Stimulated activated CD4-positive, alpha-beta T cell treated with anti-CD3 and anti-CD28 coated beads, Interleukin-1b, Interleukin-23, amount 100 ng/mL, for 24 hours (primary cell): ENCODE measurements around the gene HOPX.
"Not testable (repeated sequence)": the region's sequence is repeated elsewhere in the genome, so short reads cannot be mapped to it uniquely, and the experiment has no call there.

Experiments used
- DNase-seq, 4 experiments: peaks; one replicate each; pipeline ENCODE4 v3.0.0-alpha.2; 2020; ENCODE audit warnings: low read depth in 4 of 4, low spot score in 1 of 4

HOPX gene

DNA sequence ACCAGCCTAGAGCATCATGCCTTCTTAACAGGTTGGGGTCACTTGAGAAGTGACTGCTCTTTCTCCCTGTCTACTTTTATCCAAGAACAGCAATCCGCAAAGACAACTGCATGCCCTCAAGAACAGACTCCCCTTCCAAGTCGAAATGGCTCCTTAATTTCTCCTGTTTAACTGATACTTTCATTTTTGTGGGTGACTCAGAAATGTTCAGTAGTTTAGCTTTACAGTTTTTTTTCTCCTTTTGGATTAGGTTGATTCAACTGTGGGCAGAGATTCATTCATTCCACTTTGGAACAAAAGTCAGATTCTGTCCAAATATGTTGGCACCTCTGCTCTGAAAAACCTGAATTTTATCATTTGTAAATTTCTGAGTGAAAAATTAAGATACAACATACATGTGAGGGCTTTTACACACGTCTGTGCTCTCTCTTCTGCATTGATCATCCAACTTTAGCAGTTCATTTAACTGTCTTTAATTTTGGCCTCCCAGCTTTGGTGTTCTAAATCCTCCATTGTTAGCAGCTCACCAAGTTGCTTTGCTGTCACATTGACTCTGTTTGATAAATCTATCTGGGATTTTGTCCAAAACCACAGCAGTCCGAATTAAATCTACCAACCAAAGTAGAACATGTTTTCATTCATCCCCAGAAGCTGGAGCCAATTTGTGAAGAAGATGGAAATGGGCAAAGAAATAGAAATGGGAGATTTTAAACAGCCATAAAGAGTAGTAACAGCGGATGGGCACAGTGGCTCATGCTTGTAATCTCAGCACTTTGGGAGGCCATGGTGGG lies 50.0 kb downstream of the HOPX start:
- no peak for DNase-seq

DNA sequence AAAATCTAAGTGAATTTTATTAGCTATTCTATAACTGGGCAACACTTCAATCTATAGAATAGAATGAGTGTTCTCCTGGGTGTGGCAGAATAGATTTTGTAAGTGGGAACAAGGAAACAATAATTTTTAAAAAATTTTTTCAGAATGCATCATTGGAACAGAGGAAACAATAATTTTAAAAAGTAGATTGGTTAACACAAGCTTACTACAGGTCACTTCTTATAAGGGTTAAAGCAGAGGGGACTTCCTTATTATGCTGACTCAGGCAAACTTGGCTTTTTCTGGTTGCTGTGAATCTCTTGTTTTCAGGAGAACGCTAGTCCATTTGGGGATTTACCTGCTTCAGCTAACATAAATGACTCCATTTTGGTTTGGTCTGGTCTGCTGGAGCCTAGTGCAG lies 52.5 kb downstream of the HOPX start:
- DNase-seq, result no peak

DNA sequence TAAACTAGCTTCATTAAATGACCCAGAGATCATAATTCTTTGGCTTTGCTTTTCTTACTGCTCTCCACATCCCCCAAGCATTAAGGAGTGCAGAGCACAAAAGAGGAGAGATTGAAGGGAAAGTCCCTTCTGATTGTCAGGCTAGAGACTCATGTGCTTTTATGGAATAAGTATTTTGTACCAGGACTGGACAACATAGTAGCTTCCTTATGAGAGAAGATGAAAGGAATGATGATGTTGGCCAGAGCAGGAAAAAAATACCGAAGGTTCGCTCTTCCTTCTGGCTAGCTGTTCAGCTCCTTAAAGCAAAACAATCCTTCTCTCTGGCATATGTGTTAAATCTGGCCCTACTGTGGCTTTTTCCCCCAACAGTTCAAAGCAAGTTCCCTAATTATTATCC lies 53.1 kb downstream of the HOPX start:
- DNase-seq, result no peak

DNA sequence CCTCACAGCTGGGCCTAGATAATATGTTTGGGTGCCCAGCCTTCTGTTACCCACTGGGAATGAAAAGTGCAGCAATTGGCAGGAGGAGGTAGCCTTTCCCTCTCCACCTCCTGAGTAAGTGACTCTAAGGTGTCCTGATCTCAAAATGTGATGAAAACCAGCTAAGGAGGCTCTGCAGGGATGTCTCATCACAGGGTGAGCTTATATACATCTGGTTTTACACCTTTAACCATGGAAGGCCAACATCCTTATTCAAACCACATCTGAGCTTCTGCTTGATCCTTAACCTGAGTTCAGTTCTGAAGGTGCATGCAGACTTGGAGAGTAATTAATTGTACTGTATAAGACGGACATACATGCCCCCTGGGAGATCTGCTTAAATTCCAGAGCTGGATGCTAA lies 53.7 kb downstream of the HOPX start:
- no peak for DNase-seq

DNA sequence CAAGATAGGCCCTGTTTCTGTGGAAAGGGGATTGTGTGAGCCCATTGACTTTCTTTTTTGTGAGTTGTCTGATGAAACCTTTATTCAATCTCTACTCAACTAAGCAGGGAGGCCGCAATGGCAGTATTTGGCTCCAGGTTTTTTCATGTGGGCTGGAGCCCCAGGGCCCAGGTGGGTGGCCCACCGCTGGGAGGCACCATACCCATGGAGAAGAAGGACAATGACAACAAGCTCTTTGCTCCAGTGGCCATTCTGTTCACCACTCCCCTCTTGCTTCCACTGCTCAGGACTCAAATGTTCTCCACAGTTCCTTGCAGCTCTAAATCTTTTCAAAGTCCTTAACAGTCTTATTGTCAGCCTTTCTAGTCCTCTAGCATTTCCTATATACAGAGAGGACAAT lies 54.1 kb downstream of the HOPX start:
- no peak for DNase-seq

DNA sequence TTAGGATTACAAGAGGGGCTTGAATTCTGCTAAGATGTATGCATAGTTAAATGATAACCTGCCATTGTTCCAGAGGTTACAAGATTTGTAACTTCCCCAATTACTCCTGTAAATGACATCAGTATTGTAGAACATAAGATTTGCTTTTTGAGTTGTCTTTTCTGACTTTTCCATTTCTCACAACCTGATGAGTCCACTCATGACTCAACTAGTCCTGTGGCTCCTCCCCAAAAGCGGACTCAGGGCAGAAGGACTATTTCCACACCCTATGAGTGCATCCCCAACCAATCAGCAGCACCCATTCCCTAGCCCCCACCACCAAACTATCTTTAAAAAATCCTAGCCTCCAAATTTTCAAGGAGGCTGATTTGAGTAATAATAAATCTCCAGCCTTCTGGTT lies 54.7 kb downstream of the HOPX start:
- no peak for DNase-seq

DNA sequence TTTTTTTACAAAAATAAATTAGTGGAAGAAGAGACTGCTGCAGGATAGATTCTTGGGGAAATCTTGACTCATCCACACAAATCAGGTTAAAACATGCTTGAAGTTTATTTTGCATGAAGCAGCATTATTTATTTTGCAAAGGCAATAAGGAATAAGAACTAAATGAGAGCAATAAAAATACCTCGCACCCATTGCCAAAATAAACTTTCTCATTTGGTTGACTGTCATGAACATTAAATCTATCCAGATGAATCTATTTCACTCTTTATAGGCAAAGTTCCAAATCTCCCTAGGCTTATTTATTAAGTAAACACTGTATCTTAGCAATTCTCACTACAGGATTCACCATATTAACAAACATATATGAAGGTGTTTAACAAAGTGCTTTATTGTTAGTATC lies 58.9 kb downstream of the HOPX start:
- DNase-seq, result no peak

DNA sequence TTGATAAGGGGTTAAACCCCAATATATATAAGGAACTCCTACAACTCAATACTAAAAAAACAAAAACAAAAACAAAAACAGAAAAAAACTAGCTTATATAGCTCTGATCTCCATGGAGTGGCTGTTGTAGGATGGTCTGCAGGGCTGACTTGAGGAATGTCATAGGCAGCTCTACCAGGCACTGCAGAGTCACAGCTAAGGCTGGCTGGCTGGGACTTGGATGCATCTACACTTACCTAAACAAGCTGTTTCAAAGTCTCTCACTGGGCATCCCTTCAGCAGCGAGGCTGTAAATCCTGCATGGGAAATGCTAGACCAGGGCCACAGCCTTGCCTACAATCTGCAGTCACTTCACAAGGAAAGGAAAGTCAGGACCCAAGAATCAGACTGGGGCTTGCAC lies 61.3 kb downstream of the HOPX start:
- DNase-seq, result no peak

DNA sequence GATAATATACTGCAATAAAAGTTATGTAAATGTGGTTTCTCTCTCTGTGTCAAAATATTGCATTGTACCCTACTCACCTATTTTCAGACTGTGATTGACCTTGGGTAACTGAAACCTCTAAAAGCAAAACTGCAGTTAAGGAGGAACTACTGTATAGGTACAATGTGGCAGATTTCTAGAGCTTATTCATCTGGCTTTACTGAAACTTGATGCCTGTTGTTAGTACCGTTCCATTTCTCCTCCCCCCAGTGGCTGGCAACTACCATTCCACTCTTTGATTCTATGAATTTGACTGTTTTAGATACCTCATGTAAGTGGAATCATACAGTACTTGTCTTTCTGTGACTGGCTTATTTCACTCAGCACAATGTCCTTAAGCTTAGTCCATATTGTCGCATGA lies 61.9 kb downstream of the HOPX start:
- DNase-seq, result no peak

DNA sequence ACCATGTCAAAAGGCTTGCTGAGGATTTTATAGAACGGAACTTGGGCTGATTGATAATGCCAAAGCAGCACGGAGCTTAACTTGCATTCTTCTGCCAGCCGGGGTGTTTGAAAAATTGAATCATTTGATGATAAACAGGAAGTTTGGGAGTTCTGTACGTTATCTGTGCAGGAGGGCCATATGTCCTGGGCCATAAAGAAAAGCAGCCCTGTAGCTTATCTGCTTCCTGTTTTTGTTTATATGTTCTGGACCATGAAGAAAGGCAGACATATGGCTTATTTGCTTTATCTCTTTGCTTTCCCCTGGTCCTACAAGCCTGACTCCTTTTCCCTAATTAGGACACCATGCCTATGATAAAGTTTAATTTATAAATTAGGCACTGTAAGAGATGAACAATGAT lies 62.4 kb downstream of the HOPX start:
- no peak for DNase-seq

DNA sequence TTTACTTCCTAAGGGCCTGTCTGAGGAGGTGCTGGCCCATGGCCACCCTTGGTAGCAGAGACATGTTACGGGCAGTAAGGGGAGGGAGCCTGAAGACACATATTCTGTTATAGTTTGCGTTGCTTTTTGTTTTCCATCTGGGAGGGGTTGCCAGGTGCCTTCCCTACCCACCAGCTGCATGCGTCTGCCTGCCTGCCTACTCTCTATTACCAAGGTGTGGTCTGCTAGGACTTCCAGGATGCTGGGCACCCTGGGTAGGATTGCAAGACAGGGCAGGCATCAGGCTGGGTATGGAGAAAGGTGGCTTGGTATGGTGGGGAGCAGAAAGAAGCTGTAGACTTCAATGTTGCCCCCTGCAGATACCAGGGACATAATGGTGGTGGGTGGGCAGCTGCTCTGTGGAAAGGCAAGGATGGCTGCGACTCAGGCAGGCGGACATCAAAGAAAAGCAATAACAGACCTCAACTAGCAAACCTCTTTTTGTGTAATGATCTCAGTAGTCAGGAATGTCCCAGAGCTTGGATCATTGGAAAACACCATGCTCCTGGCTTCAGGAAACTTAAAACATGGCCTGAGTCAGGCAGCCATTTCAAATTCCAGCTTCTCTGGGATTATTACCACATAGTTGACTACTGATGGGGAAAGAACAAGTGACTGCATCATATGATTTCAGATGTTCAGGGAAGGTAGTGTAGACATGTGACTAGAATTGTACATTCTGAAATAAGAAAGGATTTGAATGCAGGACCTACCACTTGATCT lies 67.8 kb downstream of the HOPX start:
- no peak for DNase-seq

DNA sequence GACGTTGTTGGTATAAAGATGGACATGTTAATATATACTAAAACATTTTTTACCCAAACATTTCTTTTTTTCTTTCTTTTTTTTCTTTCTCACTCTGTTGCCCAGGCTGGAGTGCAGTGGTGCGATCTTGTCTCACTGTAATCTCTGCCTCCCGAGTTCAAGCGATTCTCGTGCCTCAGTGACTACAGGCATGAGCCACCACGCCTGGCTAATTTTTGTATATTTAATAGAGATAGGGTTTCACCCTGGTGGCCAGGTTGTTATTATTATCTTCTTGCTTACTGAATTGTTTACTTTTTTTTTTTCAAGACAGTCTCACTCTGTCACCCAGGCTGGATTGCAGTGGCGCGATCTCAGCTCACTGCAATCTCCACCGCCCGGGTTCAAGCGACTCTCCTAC lies 68.8 kb downstream of the HOPX start:
- DNase-seq, result no peak

DNA sequence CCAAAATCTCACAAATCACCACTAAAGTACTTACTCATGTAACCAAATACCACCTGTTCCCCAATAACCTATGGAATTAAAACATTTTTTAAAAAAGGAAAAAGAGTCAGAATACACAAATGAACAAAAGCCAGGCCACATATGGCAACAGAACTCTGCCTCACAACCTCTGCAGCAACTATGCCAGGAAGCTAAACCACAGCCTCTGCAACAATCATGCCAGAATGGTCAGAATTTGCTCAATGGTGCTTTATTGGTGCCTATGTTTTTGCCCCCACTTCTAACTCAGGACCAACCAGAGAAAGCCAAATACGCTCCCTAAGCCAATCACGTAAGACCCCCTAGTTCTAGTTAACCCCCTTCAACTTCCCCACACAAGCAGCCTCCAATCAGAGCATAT lies 69.6 kb downstream of the HOPX start:
- DNase-seq, result no peak

DNA sequence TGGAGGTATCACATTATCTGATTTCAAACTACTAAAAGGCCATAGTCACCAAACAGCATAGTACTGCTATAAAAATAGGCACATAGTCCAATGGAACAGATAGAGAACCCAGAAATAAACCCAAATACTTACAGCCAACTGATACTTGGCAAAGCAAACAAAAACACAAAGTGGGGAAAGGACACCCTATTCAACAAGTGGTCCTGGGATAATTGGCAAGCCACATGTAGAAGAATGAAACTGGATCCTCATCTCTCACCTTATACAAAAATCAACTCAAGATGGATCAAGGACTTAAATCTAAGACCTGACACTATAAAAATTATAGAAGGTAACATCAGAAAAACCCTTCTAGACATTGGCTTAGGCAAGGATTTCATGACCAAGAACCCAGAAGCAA lies 70.9 kb downstream of the HOPX start:
- not testable (repeated sequence) for DNase-seq

DNA sequence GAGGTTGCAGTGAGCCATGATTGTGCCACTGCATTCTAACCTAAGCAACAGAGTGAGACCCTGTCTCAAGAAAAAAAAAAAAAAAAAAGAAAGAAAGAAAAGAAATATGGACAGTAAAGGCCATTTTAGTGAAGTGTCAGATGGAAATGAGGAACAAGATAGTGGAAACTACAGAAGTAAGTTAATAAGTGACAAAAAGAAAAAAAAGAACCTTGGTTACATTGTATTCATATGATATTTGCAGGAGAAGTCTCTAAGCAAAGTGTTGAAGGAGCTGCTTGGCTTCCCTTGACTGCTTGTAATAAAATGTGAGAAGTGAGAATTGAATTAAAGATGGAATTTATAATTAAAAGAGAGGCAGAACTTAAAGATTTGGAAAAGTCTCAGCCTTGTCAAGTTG lies 73.2 kb downstream of the HOPX start:
- no peak for DNase-seq

DNA sequence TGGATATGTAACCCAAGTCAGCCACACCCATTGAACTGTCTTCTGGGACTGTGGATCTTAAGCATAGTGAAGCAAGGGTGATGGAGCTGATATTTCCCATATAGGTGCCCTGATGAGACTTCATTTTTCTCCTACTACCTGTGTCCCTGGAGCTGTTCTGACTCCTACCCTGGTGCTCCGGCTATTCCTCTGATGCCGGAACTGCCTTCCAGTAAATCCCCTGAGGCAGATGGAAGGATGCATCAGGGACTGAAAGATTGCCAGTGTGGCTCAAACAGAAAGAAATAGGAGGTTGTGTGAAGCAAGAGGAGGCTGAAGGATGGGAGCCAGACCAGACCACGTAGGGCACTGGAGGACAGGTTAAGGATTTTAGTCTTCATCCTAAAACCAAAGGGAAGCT lies 74.7 kb downstream of the HOPX start:
- no peak for DNase-seq

DNA sequence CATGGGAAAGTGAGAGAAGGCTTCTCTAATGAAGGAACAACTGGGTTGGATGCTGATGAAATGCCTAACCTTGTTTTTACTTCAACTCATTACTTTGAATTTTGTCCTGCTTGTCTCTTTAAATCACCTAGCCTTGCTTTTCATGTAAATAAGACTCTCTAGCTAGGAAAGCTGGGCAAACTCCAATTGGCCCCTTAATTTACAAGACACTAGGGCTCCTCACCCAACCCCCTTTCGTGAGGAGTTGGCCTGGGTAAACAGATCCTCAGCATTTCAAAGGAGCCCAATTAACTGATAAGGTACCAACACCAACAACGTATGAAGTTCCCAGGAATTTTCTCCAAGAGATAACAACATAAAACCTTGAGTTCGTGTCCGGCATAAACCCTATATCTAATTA lies 75.6 kb downstream of the HOPX start:
- not testable (repeated sequence) for DNase-seq

DNA sequence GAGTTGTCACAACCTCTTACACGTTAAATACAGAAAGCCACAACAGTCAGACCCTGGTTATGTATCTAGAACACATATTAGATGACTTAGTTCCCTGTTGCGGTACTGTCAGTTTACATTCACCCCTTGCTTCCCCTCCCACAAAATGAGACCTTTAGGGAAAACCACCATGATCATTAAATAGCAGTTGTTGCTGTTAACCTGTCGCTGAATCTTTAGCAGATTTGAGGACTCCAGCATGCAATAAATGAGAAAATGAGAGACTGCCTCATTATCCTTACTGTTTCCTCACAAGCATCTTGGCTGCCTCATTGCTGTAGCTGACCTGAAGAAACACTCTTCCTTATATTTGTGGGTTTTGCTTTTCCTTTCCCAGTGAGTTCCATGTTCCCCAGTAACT lies 77.8 kb downstream of the HOPX start:
- DNase-seq, result no peak
